ENCODE data around the gene MUC6. TPM values are rescaled to one million over a fixed set of nuclear protein-coding genes. Genes with fewer than 3 reads are reported as not detected.

Gene MUC6
- total RNA-seq, 1 experiment from 2014 or later, result 0.49 TPM

GRCh38 chr11:1019321-1019910, 17.1 kb downstream of the MUC6 start:
- CTCF ChIA-PET, result no interaction called here
- no TSS peak for BruUV-seq (replicated peaks)
- ATAC-seq (no peak), DNase-seq (ENCODE audit: low read depth, low spot score) (no peak)
- no peak for TF ChIP-seq CTCF (IDR thresholded peaks at IDR 0.05)
- TF ChIP-seq TCF7L2 (IDR thresholded peaks at IDR 0.05; ENCODE audit: low read depth, low read length), result no peak
- TF ChIP-seq SIN3A (IDR thresholded peaks at IDR 0.05; ENCODE audit: borderline replicate concordance, insufficient read depth, low read depth, low read length), result no peak
- TF ChIP-seq REST (IDR thresholded peaks at IDR 0.05; ENCODE audit: insufficient read depth in 1 of 2, low read depth in 2 of 2, low read length in 1 of 2), result no peak
- TF ChIP-seq POLR2AphosphoS5 (IDR thresholded peaks at IDR 0.05; ENCODE audit: low read depth, low read length), result no peak
- H3K9me3 ChIP-seq (ENCODE audit: control insufficient read depth, insufficient read depth, low read depth, low read length), result no peaks in the 10 kb centered on the region
- no peaks in the 10 kb centered on the region for H3K27me3 ChIP-seq (ENCODE audit: control insufficient read depth, insufficient read depth, low read length)
- POLR2A ChIA-PET, result no interaction called here
- H3K4me1 ChIP-seq (ENCODE audit: control insufficient read depth, insufficient read depth, low read length), result no peaks in the 10 kb centered on the region
- intact Hi-C loops (cut with micrococcal nuclease; ENCODE audit: unreplicated experiment), result no loop called here
- in situ Hi-C loops (cut with HindIII; ENCODE audit: low pct_unique_long_range_greater_than_20kb, low sequenced_read_pairs), result no loop called here
- H3K4me3 ChIP-seq (ENCODE audit: low read depth in 2 of 2, low read length in 2 of 2), result no peak overlapping the region
- H3K27ac ChIP-seq (ENCODE audit: low read length), result no peak overlapping the region
- H3K36me3 ChIP-seq (ENCODE audit: control insufficient read depth, insufficient read depth, low read length), result no peaks in the 10 kb centered on the region

GRCh38 chr11:1018091-1018490, 18.4 kb downstream of the MUC6 start:
- in situ Hi-C loops (cut with HindIII; ENCODE audit: low pct_unique_long_range_greater_than_20kb, low sequenced_read_pairs) (no loop called here), intact Hi-C loops (cut with micrococcal nuclease; ENCODE audit: unreplicated experiment) (no loop called here)
- CTCF ChIA-PET, result no interaction called here
- H3K9me3 ChIP-seq (ENCODE audit: control insufficient read depth, insufficient read depth, low read depth, low read length), result no peaks in the 10 kb centered on the region
- H3K27me3 ChIP-seq (ENCODE audit: control insufficient read depth, insufficient read depth, low read length), result no peaks in the 10 kb centered on the region
- DNase-seq (ENCODE audit: low read depth, low spot score) (no peak), ATAC-seq (no peak)
- no TSS peak for BruUV-seq (replicated peaks)
- H3K4me3 ChIP-seq (ENCODE audit: low read depth in 2 of 2, low read length in 2 of 2), result no peak overlapping the region
- H3K4me1 ChIP-seq (ENCODE audit: control insufficient read depth, insufficient read depth, low read length), result no peaks in the 10 kb centered on the region
- no peaks in the 10 kb centered on the region for H3K36me3 ChIP-seq (ENCODE audit: control insufficient read depth, insufficient read depth, low read length)
- TF ChIP-seq CTCF (IDR thresholded peaks at IDR 0.05) (no peak), REST (IDR thresholded peaks at IDR 0.05; ENCODE audit: insufficient read depth in 1 of 2, low read depth in 2 of 2, low read length in 1 of 2) (no peak), SIN3A (IDR thresholded peaks at IDR 0.05; ENCODE audit: borderline replicate concordance, insufficient read depth, low read depth, low read length) (no peak), TCF7L2 (IDR thresholded peaks at IDR 0.05; ENCODE audit: low read depth, low read length) (no peak), POLR2AphosphoS5 (IDR thresholded peaks at IDR 0.05; ENCODE audit: low read depth, low read length) (no peak)
- POLR2A ChIA-PET, result no interaction called here
- no peak overlapping the region for H3K27ac ChIP-seq (ENCODE audit: low read length)
